ENCODE measurements around the gene CD180.

DNA sequence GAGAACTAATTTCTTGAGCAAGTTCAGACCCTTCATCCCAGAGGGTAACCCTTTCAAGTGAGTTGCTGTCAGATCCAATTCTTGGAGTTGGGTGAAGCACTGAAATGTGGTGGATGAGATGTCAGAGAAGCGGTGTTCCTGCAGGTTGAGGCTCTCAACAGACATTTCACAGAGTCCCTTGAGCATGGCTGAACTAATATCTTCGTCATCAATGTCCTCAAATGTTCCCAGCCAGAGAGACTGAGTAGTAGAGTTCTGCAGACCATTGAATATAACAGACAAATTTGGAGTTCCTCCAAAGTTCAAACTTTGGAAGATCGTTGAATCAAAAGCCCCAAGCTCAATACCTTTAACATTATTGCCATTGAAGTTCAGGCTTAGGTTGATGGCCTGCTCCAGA is 12.7 kb downstream of the CD180 start:
- TF ChIP-seq CTCF (IDR thresholded peaks at IDR 0.05): no peak
- no peak for TF ChIP-seq POLR2A (IDR thresholded peaks at IDR 0.05)
